ENCODE results near the gene RAB7A. TPM values are rescaled to one million over a fixed set of nuclear protein-coding genes. Genes with fewer than 3 reads are reported as not detected.

Gene RAB7A
- total and polyA plus RNA-seq, 2 of the 13 experiments (the other 11 are each of a cell fraction or from before 2014, with no cell fraction given), result 26.5 to 182 TPM

DNA sequence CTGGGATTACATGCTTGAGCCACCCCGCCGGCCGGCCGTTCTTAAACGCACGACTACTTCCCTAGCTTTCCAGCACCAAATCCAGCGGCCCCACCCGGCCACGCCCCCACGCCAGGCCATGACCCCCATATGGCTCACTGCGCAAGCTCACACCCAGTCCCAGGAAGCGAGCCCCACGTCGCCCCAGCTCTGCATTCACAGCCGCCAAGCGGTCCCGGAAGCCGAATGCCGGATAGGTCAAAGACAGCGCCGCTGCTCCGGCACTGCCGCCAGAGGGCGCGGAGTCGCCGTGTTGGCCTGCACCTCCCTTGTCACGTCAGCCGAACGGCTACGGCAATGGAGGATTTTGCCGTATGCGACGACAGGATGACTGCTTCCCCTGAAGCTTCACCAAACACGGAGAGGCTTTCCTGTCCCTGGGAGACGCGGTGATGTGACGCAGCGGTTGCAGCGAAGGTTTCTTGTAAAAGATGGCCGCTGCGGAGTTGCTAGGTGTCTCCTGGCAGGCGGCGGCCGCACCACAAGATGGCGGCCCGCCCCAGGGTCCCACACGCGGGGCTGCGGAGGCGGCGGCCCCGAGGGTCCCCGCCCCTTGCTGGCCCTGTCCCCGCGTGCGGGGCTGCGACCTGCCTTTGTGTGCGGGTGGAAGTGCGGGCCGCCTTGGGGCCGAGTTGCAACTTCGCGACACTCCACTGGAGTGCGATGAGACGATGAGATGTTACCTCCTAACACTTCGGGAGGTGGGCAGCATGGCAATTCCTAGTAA is 45.2 kb upstream of the RAB7A start (continued):
- no peak for TF ChIP-seq KAT2B (IDR thresholded peaks at IDR 0.05; ENCODE audit: borderline replicate concordance, low read depth, low read length)
- TF ChIP-seq ZNF282 (IDR thresholded peaks at IDR 0.05; ENCODE audit: partially characterized antibody), result no peak
- no peak for TF ChIP-seq REXO4 (CRISPR knock-in tag; IDR thresholded peaks at IDR 0.05; ENCODE audit: borderline replicate concordance)
- no peak for TF ChIP-seq PCBP2 (optimal IDR thresholded peaks at IDR 0.05; ENCODE audit: low read depth, low read length, poor library complexity, severe bottlenecking)
- peak; percentile 96 for TF ChIP-seq ZFP82 (CRISPR knock-in tag; IDR thresholded peaks at IDR 0.05; ENCODE audit: borderline replicate concordance)
- TF ChIP-seq, protein P1, sequence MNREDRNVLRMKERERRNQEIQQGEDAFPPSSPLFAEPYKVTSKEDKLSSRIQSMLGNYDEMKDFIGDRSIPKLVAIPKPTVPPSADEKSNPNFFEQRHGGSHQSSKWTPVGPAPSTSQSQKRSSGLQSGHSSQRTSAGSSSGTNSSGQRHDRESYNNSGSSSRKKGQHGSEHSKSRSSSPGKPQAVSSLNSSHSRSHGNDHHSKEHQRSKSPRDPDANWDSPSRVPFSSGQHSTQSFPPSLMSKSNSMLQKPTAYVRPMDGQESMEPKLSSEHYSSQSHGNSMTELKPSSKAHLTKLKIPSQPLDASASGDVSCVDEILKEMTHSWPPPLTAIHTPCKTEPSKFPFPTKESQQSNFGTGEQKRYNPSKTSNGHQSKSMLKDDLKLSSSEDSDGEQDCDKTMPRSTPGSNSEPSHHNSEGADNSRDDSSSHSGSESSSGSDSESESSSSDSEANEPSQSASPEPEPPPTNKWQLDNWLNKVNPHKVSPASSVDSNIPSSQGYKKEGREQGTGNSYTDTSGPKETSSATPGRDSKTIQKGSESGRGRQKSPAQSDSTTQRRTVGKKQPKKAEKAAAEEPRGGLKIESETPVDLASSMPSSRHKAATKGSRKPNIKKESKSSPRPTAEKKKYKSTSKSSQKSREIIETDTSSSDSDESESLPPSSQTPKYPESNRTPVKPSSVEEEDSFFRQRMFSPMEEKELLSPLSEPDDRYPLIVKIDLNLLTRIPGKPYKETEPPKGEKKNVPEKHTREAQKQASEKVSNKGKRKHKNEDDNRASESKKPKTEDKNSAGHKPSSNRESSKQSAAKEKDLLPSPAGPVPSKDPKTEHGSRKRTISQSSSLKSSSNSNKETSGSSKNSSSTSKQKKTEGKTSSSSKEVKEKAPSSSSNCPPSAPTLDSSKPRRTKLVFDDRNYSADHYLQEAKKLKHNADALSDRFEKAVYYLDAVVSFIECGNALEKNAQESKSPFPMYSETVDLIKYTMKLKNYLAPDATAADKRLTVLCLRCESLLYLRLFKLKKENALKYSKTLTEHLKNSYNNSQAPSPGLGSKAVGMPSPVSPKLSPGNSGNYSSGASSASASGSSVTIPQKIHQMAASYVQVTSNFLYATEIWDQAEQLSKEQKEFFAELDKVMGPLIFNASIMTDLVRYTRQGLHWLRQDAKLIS (CRISPR knock-in tag; IDR thresholded peaks at IDR 0.05), result no peak
- peak; percentile 97 for TF ChIP-seq ZNF772 (CRISPR knock-in tag; IDR thresholded peaks at IDR 0.05)
- TF ChIP-seq DNMT1 (CRISPR knock-in tag; IDR thresholded peaks at IDR 0.05), result no peak; the same call in 1 of the 2 replicates
- TF ChIP-seq ZNF709 (CRISPR knock-in tag; IDR thresholded peaks at IDR 0.05), result peak; percentile 81; the same call in 1 of the 2 replicates
- no peak for TF ChIP-seq CBX1 (IDR thresholded peaks at IDR 0.05; ENCODE audit: low read depth)
- peak; percentile 96 for TF ChIP-seq NR2C2 (CRISPR knock-in tag; IDR thresholded peaks at IDR 0.05; ENCODE audit: borderline replicate concordance)
- peak; percentile 98 for TF ChIP-seq BRD4 (CRISPR knock-in tag; IDR thresholded peaks at IDR 0.05)
- no peak for TF ChIP-seq ZNF354B (CRISPR knock-in tag; IDR thresholded peaks at IDR 0.05)
- TF ChIP-seq ZNF720 (CRISPR knock-in tag; IDR thresholded peaks at IDR 0.05), result no peak
- TF ChIP-seq, protein P2, sequence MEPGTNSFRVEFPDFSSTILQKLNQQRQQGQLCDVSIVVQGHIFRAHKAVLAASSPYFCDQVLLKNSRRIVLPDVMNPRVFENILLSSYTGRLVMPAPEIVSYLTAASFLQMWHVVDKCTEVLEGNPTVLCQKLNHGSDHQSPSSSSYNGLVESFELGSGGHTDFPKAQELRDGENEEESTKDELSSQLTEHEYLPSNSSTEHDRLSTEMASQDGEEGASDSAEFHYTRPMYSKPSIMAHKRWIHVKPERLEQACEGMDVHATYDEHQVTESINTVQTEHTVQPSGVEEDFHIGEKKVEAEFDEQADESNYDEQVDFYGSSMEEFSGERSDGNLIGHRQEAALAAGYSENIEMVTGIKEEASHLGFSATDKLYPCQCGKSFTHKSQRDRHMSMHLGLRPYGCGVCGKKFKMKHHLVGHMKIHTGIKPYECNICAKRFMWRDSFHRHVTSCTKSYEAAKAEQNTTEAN (CRISPR knock-in tag; conservative IDR thresholded peaks at IDR 0.05), result no peak; the same call in 1 of the 2 replicates
- TF ChIP-seq, protein P3, sequence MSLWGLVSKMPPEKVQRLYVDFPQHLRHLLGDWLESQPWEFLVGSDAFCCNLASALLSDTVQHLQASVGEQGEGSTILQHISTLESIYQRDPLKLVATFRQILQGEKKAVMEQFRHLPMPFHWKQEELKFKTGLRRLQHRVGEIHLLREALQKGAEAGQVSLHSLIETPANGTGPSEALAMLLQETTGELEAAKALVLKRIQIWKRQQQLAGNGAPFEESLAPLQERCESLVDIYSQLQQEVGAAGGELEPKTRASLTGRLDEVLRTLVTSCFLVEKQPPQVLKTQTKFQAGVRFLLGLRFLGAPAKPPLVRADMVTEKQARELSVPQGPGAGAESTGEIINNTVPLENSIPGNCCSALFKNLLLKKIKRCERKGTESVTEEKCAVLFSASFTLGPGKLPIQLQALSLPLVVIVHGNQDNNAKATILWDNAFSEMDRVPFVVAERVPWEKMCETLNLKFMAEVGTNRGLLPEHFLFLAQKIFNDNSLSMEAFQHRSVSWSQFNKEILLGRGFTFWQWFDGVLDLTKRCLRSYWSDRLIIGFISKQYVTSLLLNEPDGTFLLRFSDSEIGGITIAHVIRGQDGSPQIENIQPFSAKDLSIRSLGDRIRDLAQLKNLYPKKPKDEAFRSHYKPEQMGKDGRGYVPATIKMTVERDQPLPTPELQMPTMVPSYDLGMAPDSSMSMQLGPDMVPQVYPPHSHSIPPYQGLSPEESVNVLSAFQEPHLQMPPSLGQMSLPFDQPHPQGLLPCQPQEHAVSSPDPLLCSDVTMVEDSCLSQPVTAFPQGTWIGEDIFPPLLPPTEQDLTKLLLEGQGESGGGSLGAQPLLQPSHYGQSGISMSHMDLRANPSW (CRISPR knock-in tag; IDR thresholded peaks at IDR 0.05; ENCODE audit: borderline replicate concordance), result peak; percentile 83; the same call in 1 of the 2 replicates
- TF ChIP-seq ZNF3 (CRISPR knock-in tag; IDR thresholded peaks at IDR 0.05), result no peak; the same call in 1 of the 2 replicates
- TF ChIP-seq, protein P4, sequence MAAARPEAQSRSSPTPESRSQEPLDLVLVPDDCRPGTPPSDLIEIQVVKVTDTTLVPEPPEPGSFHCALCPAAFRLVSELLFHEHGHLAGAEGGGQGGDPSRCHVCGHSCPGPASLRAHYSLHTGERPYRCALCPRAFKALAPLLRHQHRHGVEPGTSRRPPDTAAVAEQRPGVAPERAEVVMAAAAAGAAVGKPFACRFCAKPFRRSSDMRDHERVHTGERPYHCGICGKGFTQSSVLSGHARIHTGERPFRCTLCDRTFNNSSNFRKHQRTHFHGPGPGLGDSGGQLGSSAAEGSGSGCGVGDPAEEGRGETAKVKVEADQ (CRISPR knock-in tag; IDR thresholded peaks at IDR 0.05; ENCODE audit: borderline replicate concordance), result no peak
- no peak; the same call in 1 of the 2 replicates for TF ChIP-seq SMAD3 (CRISPR knock-in tag; IDR thresholded peaks at IDR 0.05)
- peak; percentile 78; the same call in 1 of the 2 replicates for TF ChIP-seq ARNTL (CRISPR knock-in tag; IDR thresholded peaks at IDR 0.05)
- peak; percentile 95 for TF ChIP-seq ZMYM4 (CRISPR knock-in tag; IDR thresholded peaks at IDR 0.05)
- no peak for TF ChIP-seq NCOR1 (IDR thresholded peaks at IDR 0.05; ENCODE audit: borderline replicate concordance, low read length)
